Measurements from ENCODE around the gene SNRPA.

Gene SNRPA

GRCh38 chr19:40785526-40785925 lies 34.5 kb downstream of the SNRPA start:
- TF ChIP-seq TAF1 (IDR thresholded peaks at IDR 0.05; ENCODE audit: borderline replicate concordance, insufficient read depth, low read length) = no peak
- TF ChIP-seq POLR2AphosphoS5 (IDR thresholded peaks at IDR 0.05; ENCODE audit: low read depth, low read length) = no peak
- TF ChIP-seq FOXP2 (optimal IDR thresholded peaks at IDR 0.05; ENCODE audit: borderline replicate concordance, extremely low read depth, extremely low read length, insufficient read depth) = no peak
- TF ChIP-seq, protein P1, sequence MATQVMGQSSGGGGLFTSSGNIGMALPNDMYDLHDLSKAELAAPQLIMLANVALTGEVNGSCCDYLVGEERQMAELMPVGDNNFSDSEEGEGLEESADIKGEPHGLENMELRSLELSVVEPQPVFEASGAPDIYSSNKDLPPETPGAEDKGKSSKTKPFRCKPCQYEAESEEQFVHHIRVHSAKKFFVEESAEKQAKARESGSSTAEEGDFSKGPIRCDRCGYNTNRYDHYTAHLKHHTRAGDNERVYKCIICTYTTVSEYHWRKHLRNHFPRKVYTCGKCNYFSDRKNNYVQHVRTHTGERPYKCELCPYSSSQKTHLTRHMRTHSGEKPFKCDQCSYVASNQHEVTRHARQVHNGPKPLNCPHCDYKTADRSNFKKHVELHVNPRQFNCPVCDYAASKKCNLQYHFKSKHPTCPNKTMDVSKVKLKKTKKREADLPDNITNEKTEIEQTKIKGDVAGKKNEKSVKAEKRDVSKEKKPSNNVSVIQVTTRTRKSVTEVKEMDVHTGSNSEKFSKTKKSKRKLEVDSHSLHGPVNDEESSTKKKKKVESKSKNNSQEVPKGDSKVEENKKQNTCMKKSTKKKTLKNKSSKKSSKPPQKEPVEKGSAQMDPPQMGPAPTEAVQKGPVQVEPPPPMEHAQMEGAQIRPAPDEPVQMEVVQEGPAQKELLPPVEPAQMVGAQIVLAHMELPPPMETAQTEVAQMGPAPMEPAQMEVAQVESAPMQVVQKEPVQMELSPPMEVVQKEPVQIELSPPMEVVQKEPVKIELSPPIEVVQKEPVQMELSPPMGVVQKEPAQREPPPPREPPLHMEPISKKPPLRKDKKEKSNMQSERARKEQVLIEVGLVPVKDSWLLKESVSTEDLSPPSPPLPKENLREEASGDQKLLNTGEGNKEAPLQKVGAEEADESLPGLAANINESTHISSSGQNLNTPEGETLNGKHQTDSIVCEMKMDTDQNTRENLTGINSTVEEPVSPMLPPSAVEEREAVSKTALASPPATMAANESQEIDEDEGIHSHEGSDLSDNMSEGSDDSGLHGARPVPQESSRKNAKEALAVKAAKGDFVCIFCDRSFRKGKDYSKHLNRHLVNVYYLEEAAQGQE (IDR thresholded peaks at IDR 0.05; ENCODE audit: insufficient read depth in 1 of 2, low read depth in 2 of 2, low read length in 2 of 2) = no peak
- TF ChIP-seq SIN3A (IDR thresholded peaks at IDR 0.05; ENCODE audit: borderline replicate concordance, insufficient read depth, low read length) = no peak

DNA sequence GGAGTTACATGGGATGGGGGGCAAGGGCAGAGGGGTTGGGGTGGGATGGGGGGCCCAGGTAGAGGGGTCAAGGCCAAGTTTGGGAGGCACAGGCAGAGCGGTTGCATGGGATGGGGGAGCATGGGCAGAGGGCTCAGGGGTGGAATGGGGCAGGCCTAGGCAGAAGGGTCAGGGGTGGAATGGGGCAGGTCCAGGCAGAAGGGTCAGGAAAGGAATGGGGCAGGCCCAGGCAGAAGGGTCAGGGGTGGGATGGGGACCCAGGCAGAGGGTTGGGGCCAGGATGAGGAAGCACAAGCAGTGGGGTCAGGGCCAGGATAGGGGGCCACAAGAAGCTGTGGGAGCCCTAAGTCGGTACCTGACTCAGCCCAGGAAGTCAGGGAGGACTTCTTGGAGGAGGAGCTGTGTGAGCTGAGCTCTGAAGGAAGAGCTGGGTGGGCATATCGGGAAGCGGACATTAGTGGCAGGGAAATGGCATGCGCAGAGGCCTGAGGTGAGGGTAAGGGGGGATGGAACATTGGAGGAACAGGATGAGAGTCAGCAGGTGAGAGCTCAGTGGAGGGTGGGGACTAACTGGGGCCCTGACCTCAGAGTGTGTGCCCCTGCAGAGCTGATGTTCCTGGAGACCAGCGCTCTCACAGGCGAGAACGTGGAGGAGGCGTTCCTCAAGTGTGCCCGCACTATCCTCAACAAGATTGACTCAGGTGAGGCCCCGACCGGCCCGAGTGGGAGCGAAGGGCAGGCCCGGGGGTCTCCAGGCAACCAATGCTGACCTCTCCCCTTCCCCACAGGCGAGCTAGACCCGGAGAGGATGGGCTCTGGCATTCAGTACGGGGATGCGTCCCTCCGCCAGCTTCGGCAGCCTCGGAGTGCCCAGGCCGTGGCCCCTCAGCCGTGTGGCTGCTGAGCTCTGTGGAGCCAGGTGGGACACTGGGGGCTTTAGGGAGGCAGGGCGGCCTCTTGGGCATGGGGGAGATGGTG lies 35.3 kb downstream of the SNRPA start:
- TF ChIP-seq, protein P1 (IDR thresholded peaks at IDR 0.05; ENCODE audit: insufficient read depth in 1 of 2, low read depth in 2 of 2, low read length in 2 of 2) = no peak
- no peak for TF ChIP-seq FOXP2 (optimal IDR thresholded peaks at IDR 0.05; ENCODE audit: borderline replicate concordance, extremely low read depth, extremely low read length, insufficient read depth)

DNA sequence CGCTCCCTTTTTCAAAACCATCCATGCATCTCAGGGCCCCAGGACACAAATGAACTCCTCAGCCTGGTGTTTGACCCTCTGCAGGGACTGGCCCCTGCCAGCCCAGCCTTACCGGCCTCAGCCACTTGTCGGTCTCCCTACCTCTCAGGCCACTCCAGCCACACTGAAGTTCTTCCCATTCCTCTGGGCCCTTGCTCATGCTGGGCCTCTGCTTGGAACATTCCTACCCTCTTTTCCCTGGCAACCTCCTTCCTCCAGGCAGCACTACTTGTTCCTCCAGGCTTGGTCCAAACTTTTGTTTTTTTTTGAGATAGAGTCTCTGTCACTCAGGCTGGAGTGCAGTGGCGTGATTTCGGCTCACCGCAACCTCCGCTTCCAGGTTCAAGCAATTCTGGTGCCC lies 40.3 kb downstream of the SNRPA start:
- no peak for TF ChIP-seq FOXP2 (optimal IDR thresholded peaks at IDR 0.05; ENCODE audit: borderline replicate concordance, extremely low read depth, extremely low read length, insufficient read depth)

DNA sequence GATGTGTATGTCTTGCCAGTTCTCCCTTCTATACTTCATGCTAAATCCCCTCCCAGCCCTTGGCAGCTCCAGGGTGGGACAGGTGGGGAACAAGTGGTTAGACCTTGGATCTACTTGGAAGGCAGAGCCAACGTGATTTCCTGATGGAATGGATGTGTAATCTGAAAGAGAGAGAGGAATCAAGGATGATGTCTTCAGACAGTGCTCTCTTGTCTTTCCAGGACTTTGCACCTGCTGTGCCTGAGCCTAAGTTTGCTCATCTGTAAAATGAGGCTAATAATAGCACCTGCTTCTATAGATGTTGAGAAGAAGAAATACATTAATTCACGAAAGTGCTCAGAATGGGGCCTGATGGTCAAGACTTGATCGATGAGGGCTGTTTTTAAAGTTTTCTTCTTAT lies 41.0 kb downstream of the SNRPA start:
- TF ChIP-seq, protein P1 (IDR thresholded peaks at IDR 0.05; ENCODE audit: insufficient read depth in 1 of 2, low read depth in 2 of 2, low read length in 2 of 2) = no peak

- TF ChIP-seq, protein P1 (IDR thresholded peaks at IDR 0.05; ENCODE audit: insufficient read depth in 1 of 2, low read depth in 2 of 2, low read length in 2 of 2) = no peak
- no peak for TF ChIP-seq TAF1 (IDR thresholded peaks at IDR 0.05; ENCODE audit: borderline replicate concordance, insufficient read depth, low read length)
- TF ChIP-seq FOXP2 (optimal IDR thresholded peaks at IDR 0.05; ENCODE audit: borderline replicate concordance, extremely low read depth, extremely low read length, insufficient read depth) = no peak
- TF ChIP-seq POLR2AphosphoS5 (IDR thresholded peaks at IDR 0.05; ENCODE audit: low read depth, low read length) = no peak
- no peak for TF ChIP-seq SIN3A (IDR thresholded peaks at IDR 0.05; ENCODE audit: borderline replicate concordance, insufficient read depth, low read length)
These were observed 46.4 kb downstream of the SNRPA start for GRCh38 chr19:40797166-40797962.

All from PFSK-1 (cell line).